ENCODE data around the gene IGFBP3.

The IGFBP3 gene

DNA sequence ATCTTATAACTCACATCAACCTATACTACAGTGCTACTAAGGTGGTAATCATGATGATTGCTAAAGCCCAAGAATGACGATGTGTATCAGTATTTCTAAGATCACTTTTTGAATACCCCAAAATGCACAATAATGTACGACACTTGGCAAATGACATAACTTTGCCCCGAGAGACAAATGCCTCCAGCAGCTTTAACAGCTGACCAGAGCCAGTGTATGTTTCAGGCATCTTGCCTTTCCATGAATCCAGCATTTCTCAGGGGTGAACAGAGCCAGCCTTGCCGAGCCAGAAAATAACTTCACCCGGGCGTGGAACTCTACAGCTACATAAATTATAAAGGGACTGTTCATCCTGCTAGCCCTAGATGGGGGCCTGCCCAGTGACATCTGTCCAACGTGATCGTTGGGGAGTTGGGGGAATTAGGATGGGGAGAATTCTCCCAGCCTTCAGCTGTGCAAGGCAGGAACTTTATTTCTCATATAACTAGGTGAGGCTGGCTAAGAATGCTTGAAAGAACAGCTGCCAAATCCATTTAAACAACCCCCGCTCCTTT is 1.8 kb downstream of the IGFBP3 start:
- TF ChIP-seq, protein P1, sequence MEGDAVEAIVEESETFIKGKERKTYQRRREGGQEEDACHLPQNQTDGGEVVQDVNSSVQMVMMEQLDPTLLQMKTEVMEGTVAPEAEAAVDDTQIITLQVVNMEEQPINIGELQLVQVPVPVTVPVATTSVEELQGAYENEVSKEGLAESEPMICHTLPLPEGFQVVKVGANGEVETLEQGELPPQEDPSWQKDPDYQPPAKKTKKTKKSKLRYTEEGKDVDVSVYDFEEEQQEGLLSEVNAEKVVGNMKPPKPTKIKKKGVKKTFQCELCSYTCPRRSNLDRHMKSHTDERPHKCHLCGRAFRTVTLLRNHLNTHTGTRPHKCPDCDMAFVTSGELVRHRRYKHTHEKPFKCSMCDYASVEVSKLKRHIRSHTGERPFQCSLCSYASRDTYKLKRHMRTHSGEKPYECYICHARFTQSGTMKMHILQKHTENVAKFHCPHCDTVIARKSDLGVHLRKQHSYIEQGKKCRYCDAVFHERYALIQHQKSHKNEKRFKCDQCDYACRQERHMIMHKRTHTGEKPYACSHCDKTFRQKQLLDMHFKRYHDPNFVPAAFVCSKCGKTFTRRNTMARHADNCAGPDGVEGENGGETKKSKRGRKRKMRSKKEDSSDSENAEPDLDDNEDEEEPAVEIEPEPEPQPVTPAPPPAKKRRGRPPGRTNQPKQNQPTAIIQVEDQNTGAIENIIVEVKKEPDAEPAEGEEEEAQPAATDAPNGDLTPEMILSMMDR (IDR thresholded peaks at IDR 0.05; ENCODE audit: extremely low read depth, insufficient read depth, missing control alignments), result no peak
- in situ Hi-C loops (cut with MboI; ENCODE audit: low pct_unique_long_range_greater_than_20kb, low sequenced_read_pairs, unreplicated experiment), result loop anchor here (10.0 to 25.0 kb wide), 2 partner anchors 1165 to 1268 kb away; no protein-coding TSS in a partner anchor
- no peak for DNase-seq (ENCODE audit: low spot score)

DNA sequence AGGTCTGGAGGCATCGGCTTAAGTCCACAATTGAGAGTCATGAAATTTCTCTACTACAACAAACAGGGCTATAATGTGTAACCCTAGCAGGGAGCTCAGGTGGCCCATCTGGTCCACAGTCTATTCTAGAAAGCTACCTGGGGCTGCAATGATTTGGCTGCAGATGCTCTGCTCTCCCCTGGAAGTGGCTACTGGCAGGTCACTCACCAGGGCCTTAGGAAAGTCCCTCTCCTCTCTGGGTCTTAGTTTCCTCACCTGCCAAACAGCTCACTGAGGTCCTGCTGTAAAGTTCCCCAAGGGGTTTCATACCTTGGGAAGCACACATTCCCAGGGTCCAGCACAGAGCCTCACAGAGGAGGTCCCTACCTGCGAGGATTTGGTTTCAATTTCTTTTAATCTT is 2.5 kb downstream of the IGFBP3 start:
- in situ Hi-C loops (cut with MboI; ENCODE audit: low pct_unique_long_range_greater_than_20kb, low sequenced_read_pairs, unreplicated experiment), result loop anchor here (10.0 to 25.0 kb wide), 2 partner anchors 1166 to 1269 kb away; no protein-coding TSS in a partner anchor
- TF ChIP-seq, protein P1 (IDR thresholded peaks at IDR 0.05; ENCODE audit: extremely low read depth, insufficient read depth, missing control alignments), result no peak
- no peak for DNase-seq (ENCODE audit: low spot score)

DNA sequence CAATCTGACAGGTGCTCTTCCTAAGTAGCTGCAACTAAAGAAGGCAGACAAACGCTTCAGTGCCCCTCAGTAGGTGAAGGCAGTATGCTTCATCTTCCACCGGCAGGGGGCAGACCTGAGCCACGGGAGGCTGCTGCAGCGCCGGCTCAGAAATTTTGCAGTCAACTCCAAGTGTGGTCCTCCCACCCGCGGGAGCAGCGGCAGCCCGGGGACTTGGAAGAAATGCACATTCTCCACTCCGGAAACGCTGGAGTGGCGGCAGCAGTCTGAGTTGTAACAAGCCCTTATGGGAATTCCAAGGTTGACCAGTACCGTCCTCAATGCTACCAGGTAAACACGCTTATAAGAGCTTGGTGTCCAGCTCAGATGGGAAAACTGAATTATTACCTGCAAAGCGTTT is 3.4 kb downstream of the IGFBP3 start:
- in situ Hi-C loops (cut with MboI; ENCODE audit: low pct_unique_long_range_greater_than_20kb, low sequenced_read_pairs, unreplicated experiment), result loop anchor here (10.0 to 25.0 kb wide), 2 partner anchors 1167 to 1270 kb away; no protein-coding TSS in a partner anchor
- TF ChIP-seq, protein P1 (IDR thresholded peaks at IDR 0.05; ENCODE audit: extremely low read depth, insufficient read depth, missing control alignments), result peak; percentile 94
- DNase-seq (ENCODE audit: low spot score), result peak; percentile 83

DNA sequence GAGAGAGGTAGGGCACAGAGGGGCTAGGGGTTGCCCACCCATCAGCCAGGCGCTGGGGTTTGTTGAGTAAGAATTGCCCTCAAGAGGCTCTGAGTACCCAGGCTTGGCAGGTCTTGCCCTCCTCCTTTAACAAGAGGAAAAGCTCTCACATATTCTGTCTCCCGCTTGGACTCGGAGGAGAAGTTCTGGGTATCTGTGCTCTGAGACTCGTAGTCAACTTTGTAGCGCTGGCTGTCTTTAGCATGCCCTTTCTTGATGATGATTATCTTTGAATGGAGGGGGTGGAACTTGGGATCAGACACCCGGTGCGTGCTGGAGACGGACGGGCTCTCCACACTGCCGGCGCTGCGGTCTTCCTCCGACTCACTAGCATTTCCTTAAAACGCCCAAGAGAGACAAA is 4.0 kb downstream of the IGFBP3 start:
- TF ChIP-seq, protein P1 (IDR thresholded peaks at IDR 0.05; ENCODE audit: extremely low read depth, insufficient read depth, missing control alignments), result no peak
- in situ Hi-C loops (cut with MboI; ENCODE audit: low pct_unique_long_range_greater_than_20kb, low sequenced_read_pairs, unreplicated experiment), result loop anchor here (10.0 to 25.0 kb wide), 2 partner anchors 1168 to 1270 kb away; no protein-coding TSS in a partner anchor
- no peak for DNase-seq (ENCODE audit: low spot score)

DNA sequence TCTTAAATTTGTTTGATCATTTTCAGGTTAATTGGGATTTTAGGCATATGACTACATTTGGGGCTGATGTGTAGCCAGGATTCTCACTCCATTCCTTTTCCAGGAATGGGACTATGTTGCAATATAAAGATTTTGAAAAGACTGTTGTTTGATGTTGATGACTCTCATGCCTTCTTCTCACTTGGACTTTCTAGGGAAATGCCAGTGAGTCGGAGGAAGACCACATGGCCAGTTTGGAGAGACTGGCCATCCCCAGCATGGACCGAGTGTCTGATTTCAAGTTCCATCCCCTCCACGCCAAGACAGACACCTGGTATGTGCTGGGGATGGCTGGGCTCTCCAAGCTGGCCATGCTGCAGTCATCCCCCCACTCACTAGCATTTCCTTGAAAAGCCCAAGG is 5.5 kb downstream of the IGFBP3 start:
- in situ Hi-C loops (cut with MboI; ENCODE audit: low pct_unique_long_range_greater_than_20kb, low sequenced_read_pairs, unreplicated experiment), result loop anchor here (10.0 to 25.0 kb wide), 2 partner anchors 1169 to 1272 kb away; no protein-coding TSS in a partner anchor
- DNase-seq (ENCODE audit: low spot score), result no peak
- TF ChIP-seq, protein P1 (IDR thresholded peaks at IDR 0.05; ENCODE audit: extremely low read depth, insufficient read depth, missing control alignments), result no peak

DNA sequence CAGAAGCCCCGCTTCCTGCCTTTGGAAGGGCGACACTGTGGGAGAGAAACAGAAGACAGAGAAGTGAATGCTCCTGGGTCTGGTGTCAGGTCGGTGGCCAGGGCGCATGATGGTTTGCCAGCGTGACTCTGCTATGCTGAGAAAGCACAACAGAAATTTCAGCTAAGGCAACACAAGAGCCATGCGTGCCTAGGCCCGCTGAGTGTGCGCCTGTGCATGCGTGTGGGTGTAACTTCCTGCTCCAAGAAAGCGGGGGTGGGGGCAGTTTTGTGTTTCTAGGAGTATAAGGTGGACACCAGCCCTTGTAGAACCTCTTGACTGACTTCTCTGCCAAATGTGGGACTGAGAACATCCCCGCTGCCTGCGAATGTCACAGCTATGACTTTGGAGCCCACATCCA is 6.2 kb downstream of the IGFBP3 start:
- no peak for DNase-seq (ENCODE audit: low spot score)
- TF ChIP-seq, protein P1 (IDR thresholded peaks at IDR 0.05; ENCODE audit: extremely low read depth, insufficient read depth, missing control alignments), result no peak
- in situ Hi-C loops (cut with MboI; ENCODE audit: low pct_unique_long_range_greater_than_20kb, low sequenced_read_pairs, unreplicated experiment), result loop anchor here (10.0 to 25.0 kb wide), 2 partner anchors 1170 to 1272 kb away; no protein-coding TSS in a partner anchor

Data from GM13977 (cell line).